HepG2 (cell line): ENCODE measurements around the gene OSBPL2. TPM values are rescaled to one million over a fixed set of nuclear protein-coding genes. Genes with fewer than 3 reads are reported as not detected.
A peak's percentile ranks its signal among the peaks of the same experiment; 100 is the strongest.

ENCODE experiments used
- ATAC-seq: fragments of 200-7000 bp; cut with Tn5 transposase; 3 replicates; pipeline ENCODE4 v1.9.1; 2020; ENCODE audit warnings: mild to moderate bottlenecking, moderate library complexity
- BruUV-seq: library from RNA; stranded (reverse); fragments of 400-500 nt; replicated peaks from 2 replicates; lab custom pipeline; 2021; lab: Mats Ljungman, UMichigan
- CTCF ChIA-PET: fragments of 300-600 bp; formaldehyde crosslinking; extraction: SDS; loops from one replicate; lab custom pipeline; 2021; ENCODE audit warnings: low total read pairs, inconsistent platforms, low intra/inter-chr PET ratio; lab: Yijun Ruan, JAX
- POLR2A ChIA-PET: fragments of 350-600 bp; sonication (Branson Sonifier 250); formaldehyde crosslinking; loops from one replicate; lab custom pipeline; 2020; ENCODE audit warnings: antibody characterized with exemption, inconsistent platforms; lab: Yijun Ruan, JAX
- DNase-seq: peaks from one replicate; pipeline ENCODE4 v3.0.0-alpha.2; 2015; ENCODE audit warnings: low spot score
- FAIRE-seq: peaks from 3 replicates; lab custom pipeline; 2011; peaks lifted over from hg19 to GRCh38; lab: Jason Lieb, UNC
- H2AFZ ChIP-seq: one replicate; pipeline ENCODE4 v1.6.1; 2011; ENCODE audit warnings: low read length, inconsistent platforms
- H3K27ac ChIP-seq: fragments of 300-600 bp; 3 replicates; pipeline ENCODE4 v1.8.0; 2011; ENCODE audit warnings: mixed run types, mild to moderate bottlenecking, mixed read lengths, low read length, inconsistent platforms; ENCODE audit not compliant: insufficient read depth; ENCODE audit errors: extremely low read length
- H3K27me3 ChIP-seq, 2 experiments: fragments of 200-600 bp in 1 of 2; 2 replicates in 1 of 2; 3 replicates in 1 of 2; pipeline versions ENCODE4 v1.6.0 to v1.8.0; 2011; ENCODE audit warnings: low read length in 2 of 2, mild to moderate bottlenecking in 2 of 2, moderate library complexity in 2 of 2, inconsistent platforms in 1 of 2; ENCODE audit not compliant: insufficient read depth in 2 of 2, control insufficient read depth in 1 of 2
- H3K36me3 ChIP-seq, 2 experiments: fragments of 200-600 bp in 1 of 2; replicated peaks in 1 of 2; 2 replicates in 1 of 2; 3 replicates in 1 of 2; pipeline versions ENCODE4 v1.5.1 to v1.8.0; 2011; ENCODE audit warnings: low read length in 2 of 2, inconsistent platforms in 1 of 2; ENCODE audit not compliant: insufficient read depth in 2 of 2, control insufficient read depth in 1 of 2
- H3K4me1 ChIP-seq: 2 replicates; pipeline ENCODE4 v1.5.1; 2012; ENCODE audit warnings: low read length, inconsistent platforms; ENCODE audit not compliant: insufficient read depth
- H3K4me2 ChIP-seq: 2 replicates; pipeline ENCODE4 v1.6.0; 2011; ENCODE audit warnings: low read depth, low read length, inconsistent platforms
- H3K4me3 ChIP-seq, 3 experiments: fragments of 200-600 bp in 1 of 3; sonication (generic), shearing (Covaris generic) in 1 of 3; replicated peaks in 1 of 3; 2 replicates each; pipeline ENCODE4 v1.5.1; 2011 to 2016; ENCODE audit warnings: low read length in 3 of 3, inconsistent platforms in 2 of 3, low read depth in 2 of 3, mild to moderate bottlenecking in 2 of 3, control low read depth in 1 of 3, mixed read lengths in 1 of 3; ENCODE audit not compliant: insufficient read depth in 1 of 3
- H3K79me2 ChIP-seq: one replicate; pipeline ENCODE4 v1.6.1; 2011; ENCODE audit warnings: low read length, inconsistent platforms; ENCODE audit not compliant: insufficient read depth
- H3K9ac ChIP-seq: 2 replicates; pipeline ENCODE4 v1.6.0; 2011; ENCODE audit warnings: mild to moderate bottlenecking, low read depth, low read length, inconsistent platforms; ENCODE audit not compliant: insufficient read depth
- H3K9me3 ChIP-seq: 2 replicates; pipeline ENCODE4 v1.5.1; 2012; ENCODE audit warnings: mild to moderate bottlenecking, low read length
- H4K20me1 ChIP-seq: 2 replicates; pipeline ENCODE4 v1.6.0; 2011; ENCODE audit warnings: inconsistent platforms, mild to moderate bottlenecking, low read length, moderate library complexity; ENCODE audit not compliant: insufficient read depth
- ATAD3A ChIP-seq: sonication (generic); formaldehyde crosslinking; IDR thresholded peaks from 2 replicates; pipeline ENCODE4 v1.4.0; 2020; ENCODE audit warnings: missing genetic modification reagents
- KDM3A ChIP-seq: IDR thresholded peaks from 2 replicates; pipeline ENCODE4 v1.6.1; 2018; ENCODE audit warnings: low read depth, missing compliant biosample characterization
- MAFK ChIP-seq, 2 experiments: IDR thresholded peaks in 1 of 2; conservative IDR thresholded peaks in 1 of 2; 2 replicates each; pipeline ENCODE4 v1.6.1; 2011; ENCODE audit warnings: improper control_type of control experiment in 2 of 2, low read length in 2 of 2
- PHF21A ChIP-seq: sonication (generic); formaldehyde crosslinking; IDR thresholded peaks from 2 replicates; pipeline ENCODE4 v1.5.0; 2020; ENCODE audit warnings: mild to moderate bottlenecking, missing genetic modification reagents
- PITX1 ChIP-seq: sonication (generic); formaldehyde crosslinking; IDR thresholded peaks from 2 replicates; pipeline ENCODE4 v1.5.1; 2020; ENCODE audit warnings: mild to moderate bottlenecking, missing genetic modification reagents
- RXRA ChIP-seq: sonication (generic); formaldehyde crosslinking; IDR thresholded peaks from 2 replicates; pipeline ENCODE4 v1.5.1; 2020; ENCODE audit warnings: missing genetic modification reagents
- ZNF331 ChIP-seq: sonication (generic); formaldehyde crosslinking; IDR thresholded peaks from 2 replicates; pipeline ENCODE4 v1.4.0; 2020; ENCODE audit warnings: missing genetic modification reagents
- ZNF766 ChIP-seq: sonication (generic); formaldehyde crosslinking; IDR thresholded peaks from 2 replicates; pipeline ENCODE4 v1.5.0; 2020; ENCODE audit warnings: missing genetic modification reagents, borderline replicate concordance
- WGBS: methylation state at CpG from one replicate; pipeline ENCODE4 v1.1.6; 2017; ENCODE audit warnings: low lambda C conversion rate; 5-methylcytosine and 5-hydroxymethylcytosine counted together
- in situ Hi-C: cut with HindIII; loops from 2 replicates; pipeline ENCODE4 v1.10.0; 2017; ENCODE audit warnings: low pct_unique_long_range_greater_than_20kb; ENCODE audit not compliant: extremely low pct_ligation_motif_present
- intact Hi-C: fragments of 100-400 bp; cut with micrococcal nuclease; formaldehyde crosslinking; loops from one replicate; pipeline ENCODE4 v1.10.0; 2022; ENCODE audit not compliant: unreplicated experiment
- polyA plus RNA-seq, 8 experiments: library from polyadenylated mRNA; depleted of rRNA in 3 of 8; stranded (reverse) in 7 of 8; unstranded in 1 of 8; fragments of >200 nt; fragmentation: Illumina TruSeq in 4 of 8; extraction: Trizol in 4 of 8; gene quantifications; 2 replicates each; pipeline versions ENCODE4 v1.2.1 to v1.2.3, GENCODE V29; 2011 to 2016; ENCODE audit warnings: low read depth in 4 of 8, missing spikeins in 1 of 8, mixed read lengths in 1 of 8; ENCODE audit not compliant: insufficient read depth in 1 of 8
- total RNA-seq, 5 experiments: library from RNA; depleted of rRNA; stranded (reverse); fragments of >200 nt; fragmentation: Illumina TruSeq; extraction: Trizol; gene quantifications; 2 replicates each; pipeline ENCODE4 v1.2.3, GENCODE V29; 2016; ENCODE audit warnings: low read depth in 1 of 5
- TF ChIP-seq, protein P1 (sequence below): sonication (generic); formaldehyde crosslinking; IDR thresholded peaks from 2 replicates; pipeline ENCODE4 v1.8.0; 2022; ENCODE audit warnings: missing genetic modification reagents, low read depth, mild to moderate bottlenecking, borderline replicate concordance
- TF ChIP-seq, protein P2 (sequence below): sonication (generic); formaldehyde crosslinking; IDR thresholded peaks from 2 replicates; pipeline ENCODE4 v1.4.0; 2020; ENCODE audit warnings: missing genetic modification reagents, mild to moderate bottlenecking, borderline replicate concordance
- TF ChIP-seq, protein P3 (sequence below): fragments of 450-650 bp; IDR thresholded peaks from 2 replicates; pipeline ENCODE4 v1.6.1; 2016
- TF ChIP-seq, protein P4 (sequence below): sonication (generic); formaldehyde crosslinking; conservative IDR thresholded peaks from 2 replicates; pipeline ENCODE4 v1.8.0; 2022; ENCODE audit warnings: mild to moderate bottlenecking, moderate library complexity, missing genetic modification reagents
- TF ChIP-seq, protein P5 (sequence below): sonication (generic); formaldehyde crosslinking; IDR thresholded peaks from 2 replicates; pipeline ENCODE4 v1.9.0; 2021; ENCODE audit warnings: missing genetic modification reagents, mild to moderate bottlenecking, borderline replicate concordance
- TF ChIP-seq, protein P6 (sequence below): sonication (generic); formaldehyde crosslinking; IDR thresholded peaks from 2 replicates; pipeline ENCODE4 v1.4.0; 2020; ENCODE audit warnings: mild to moderate bottlenecking, missing genetic modification reagents

The OSBPL2 gene
- total and polyA plus RNA-seq, 2 of the 13 experiments (the other 11 are each of a cell fraction or from before 2014, with no cell fraction given) = 18.5 to 37.4 TPM

DNA sequence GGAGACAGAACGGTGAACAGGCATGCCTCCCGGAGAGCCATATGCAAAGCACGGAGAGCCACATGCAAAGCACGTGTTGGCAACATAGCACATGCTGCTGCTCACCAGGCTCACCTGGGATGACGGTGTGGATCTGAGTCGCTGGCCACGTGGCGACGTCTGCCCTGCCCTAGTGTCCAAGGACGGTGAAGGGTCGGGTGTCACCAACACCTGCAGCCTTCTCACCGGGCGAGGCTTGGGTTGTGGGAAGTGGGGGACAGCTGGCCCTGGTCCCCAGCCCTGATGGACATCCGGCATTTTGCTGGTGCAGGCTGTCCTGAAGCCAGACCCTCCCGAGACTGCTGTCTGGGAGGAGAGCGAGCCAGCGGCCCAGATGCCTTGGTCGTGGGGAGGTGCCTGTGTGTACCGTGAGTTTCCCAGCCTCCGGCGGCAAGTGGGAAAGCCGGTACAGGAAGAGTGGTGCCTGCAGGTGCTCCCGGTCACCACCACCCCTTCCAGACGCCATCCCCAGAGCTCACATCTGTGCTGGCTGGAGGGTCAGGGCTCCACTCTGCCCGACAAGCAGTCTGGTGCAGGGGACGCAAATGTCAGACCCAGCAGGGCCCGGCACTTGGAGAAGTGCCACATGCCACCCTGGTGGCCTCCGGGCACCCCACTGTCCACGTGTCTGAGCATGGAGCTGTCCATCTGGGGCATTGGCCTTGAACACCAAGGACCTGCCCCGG, 58.6 kb downstream of the OSBPL2 start:
- H3K4me2 ChIP-seq = no peak overlapping the region
- H3K4me1 ChIP-seq = peaks cover 30% of the 10 kb centered on the region
- in situ Hi-C loops = no loop called here
- no peak overlapping the region for H3K4me3 ChIP-seq
- H3K79me2 ChIP-seq = no peaks in the 10 kb centered on the region
- H3K27me3 ChIP-seq = no peaks in the 10 kb centered on the region
- CTCF ChIA-PET = no interaction called here
- H3K36me3 ChIP-seq = peaks cover 22 to 30% of the 10 kb centered on the region in 2 experiments
- intact Hi-C loops = no loop called here
- POLR2A ChIA-PET = interaction anchor here (1.7 kb wide), 1 partner anchor 71 kb away, joined by 4 read pairs; no protein-coding TSS in a partner anchor
- BruUV-seq = no TSS peak
- no peaks in the 10 kb centered on the region for H4K20me1 ChIP-seq
- ATAC-seq = no peak
- no peak for FAIRE-seq
- no peak overlapping the region for H2AFZ ChIP-seq
- no peak overlapping the region for H3K27ac ChIP-seq
- 89% methylated on average over 30 of the region's 30 CpGs for WGBS
- no peaks in the 10 kb centered on the region for H3K9me3 ChIP-seq
- DNase-seq = no peak
- no peak overlapping the region for H3K9ac ChIP-seq
- no peak for TF ChIP-seq ATAD3A (CRISPR knock-in tag)
- TF ChIP-seq, protein P1, sequence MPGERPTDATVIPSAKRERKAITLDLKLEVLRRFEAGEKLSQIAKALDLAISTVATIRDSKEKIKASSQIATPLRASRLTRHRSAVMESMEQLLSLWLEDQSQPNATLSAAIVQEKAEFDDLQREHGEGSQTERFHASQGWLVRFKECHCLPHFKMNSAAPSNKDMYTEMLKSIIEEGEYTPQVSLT (CRISPR knock-in tag) = no peak
- TF ChIP-seq ZNF766 = no peak
- TF ChIP-seq, protein P2, sequence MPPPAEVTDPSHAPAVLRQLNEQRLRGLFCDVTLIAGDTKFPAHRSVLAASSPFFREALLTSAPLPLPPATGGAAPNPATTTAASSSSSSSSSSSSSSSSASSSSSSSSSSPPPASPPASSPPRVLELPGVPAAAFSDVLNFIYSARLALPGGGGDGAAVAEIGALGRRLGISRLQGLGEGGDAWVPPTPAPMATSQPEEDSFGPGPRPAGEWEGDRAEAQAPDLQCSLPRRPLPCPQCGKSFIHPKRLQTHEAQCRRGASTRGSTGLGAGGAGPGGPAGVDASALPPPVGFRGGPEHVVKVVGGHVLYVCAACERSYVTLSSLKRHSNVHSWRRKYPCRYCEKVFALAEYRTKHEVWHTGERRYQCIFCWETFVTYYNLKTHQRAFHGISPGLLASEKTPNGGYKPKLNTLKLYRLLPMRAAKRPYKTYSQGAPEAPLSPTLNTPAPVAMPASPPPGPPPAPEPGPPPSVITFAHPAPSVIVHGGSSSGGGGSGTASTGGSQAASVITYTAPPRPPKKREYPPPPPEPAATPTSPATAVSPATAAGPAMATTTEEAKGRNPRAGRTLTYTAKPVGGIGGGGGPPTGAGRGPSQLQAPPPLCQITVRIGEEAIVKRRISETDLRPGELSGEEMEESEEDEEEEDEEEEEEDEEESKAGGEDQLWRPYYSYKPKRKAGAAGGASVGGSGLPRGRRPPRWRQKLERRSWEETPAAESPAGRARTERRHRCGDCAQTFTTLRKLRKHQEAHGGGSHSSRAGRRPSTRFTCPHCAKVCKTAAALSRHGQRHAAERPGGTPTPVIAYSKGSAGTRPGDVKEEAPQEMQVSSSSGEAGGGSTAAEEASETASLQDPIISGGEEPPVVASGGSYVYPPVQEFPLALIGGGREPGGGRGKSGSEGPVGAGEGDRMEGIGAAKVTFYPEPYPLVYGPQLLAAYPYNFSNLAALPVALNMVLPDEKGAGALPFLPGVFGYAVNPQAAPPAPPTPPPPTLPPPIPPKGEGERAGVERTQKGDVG = 0 out of 2 replicates have a peak, but pooled peaks have one; percentile 23
- 0 out of 2 replicates have a peak, but pooled peaks have one; percentile 12 for TF ChIP-seq ZNF331 (CRISPR knock-in tag)
- TF ChIP-seq, protein P3, sequence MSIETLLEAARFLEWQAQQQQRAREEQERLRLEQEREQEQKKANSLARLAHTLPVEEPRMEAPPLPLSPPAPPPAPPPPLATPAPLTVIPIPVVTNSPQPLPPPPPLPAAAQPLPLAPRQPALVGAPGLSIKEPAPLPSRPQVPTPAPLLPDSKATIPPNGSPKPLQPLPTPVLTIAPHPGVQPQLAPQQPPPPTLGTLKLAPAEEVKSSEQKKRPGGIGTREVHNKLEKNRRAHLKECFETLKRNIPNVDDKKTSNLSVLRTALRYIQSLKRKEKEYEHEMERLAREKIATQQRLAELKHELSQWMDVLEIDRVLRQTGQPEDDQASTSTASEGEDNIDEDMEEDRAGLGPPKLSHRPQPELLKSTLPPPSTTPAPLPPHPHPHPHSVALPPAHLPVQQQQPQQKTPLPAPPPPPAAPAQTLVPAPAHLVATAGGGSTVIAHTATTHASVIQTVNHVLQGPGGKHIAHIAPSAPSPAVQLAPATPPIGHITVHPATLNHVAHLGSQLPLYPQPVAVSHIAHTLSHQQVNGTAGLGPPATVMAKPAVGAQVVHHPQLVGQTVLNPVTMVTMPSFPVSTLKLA = peak; percentile 10
- TF ChIP-seq, protein P4, sequence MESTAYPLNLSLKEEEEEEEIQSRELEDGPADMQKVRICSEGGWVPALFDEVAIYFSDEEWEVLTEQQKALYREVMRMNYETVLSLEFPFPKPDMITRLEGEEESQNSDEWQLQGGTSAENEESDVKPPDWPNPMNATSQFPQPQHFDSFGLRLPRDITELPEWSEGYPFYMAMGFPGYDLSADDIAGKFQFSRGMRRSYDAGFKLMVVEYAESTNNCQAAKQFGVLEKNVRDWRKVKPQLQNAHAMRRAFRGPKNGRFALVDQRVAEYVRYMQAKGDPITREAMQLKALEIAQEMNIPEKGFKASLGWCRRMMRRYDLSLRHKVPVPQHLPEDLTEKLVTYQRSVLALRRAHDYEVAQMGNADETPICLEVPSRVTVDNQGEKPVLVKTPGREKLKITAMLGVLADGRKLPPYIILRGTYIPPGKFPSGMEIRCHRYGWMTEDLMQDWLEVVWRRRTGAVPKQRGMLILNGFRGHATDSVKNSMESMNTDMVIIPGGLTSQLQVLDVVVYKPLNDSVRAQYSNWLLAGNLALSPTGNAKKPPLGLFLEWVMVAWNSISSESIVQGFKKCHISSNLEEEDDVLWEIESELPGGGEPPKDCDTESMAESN (CRISPR knock-in tag) = no peak
- no peak for TF ChIP-seq MAFK (conservative IDR thresholded peaks at IDR 0.05 in 1 of 2, IDR thresholded peaks at IDR 0.05 in 1 of 2; ENCODE audit: low read length in 2 of 2)
- TF ChIP-seq, protein P5, sequence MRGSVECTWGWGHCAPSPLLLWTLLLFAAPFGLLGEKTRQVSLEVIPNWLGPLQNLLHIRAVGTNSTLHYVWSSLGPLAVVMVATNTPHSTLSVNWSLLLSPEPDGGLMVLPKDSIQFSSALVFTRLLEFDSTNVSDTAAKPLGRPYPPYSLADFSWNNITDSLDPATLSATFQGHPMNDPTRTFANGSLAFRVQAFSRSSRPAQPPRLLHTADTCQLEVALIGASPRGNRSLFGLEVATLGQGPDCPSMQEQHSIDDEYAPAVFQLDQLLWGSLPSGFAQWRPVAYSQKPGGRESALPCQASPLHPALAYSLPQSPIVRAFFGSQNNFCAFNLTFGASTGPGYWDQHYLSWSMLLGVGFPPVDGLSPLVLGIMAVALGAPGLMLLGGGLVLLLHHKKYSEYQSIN (CRISPR knock-in tag) = no peak
- 0 out of 2 replicates have a peak, but pooled peaks have one; percentile 1 for TF ChIP-seq KDM3A (CRISPR knock-in tag)
- TF ChIP-seq, protein P6, sequence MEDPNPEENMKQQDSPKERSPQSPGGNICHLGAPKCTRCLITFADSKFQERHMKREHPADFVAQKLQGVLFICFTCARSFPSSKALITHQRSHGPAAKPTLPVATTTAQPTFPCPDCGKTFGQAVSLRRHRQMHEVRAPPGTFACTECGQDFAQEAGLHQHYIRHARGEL (CRISPR knock-in tag) = peak; percentile 72; the same call in 1 of the 2 replicates
- TF ChIP-seq RXRA = peak; percentile 18; the same call in 1 of the 2 replicates
- TF ChIP-seq PHF21A (CRISPR knock-in tag) = no peak
- TF ChIP-seq PITX1 = 0 out of 2 replicates have a peak, but pooled peaks have one; percentile 15
